HepG2 (cell line): ENCODE measurements around the gene USP36. TPM values are rescaled to one million over a fixed set of nuclear protein-coding genes. Genes with fewer than 3 reads are reported as not detected.

ENCODE experiments used
- AGO2 ChIP-seq: fragments of 200-400 bp; formaldehyde crosslinking; optimal IDR thresholded peaks from 2 replicates; pipeline ENCODE3; 2017; ENCODE audit warnings: mild to moderate bottlenecking, low read depth, low read length, moderate library complexity
- GABPB1 ChIP-seq: IDR thresholded peaks from 2 replicates; pipeline ENCODE4 v1.6.1; 2016; ENCODE audit warnings: mild to moderate bottlenecking, missing genetic modification reagents, moderate library complexity, missing compliant biosample characterization
- GATAD2A ChIP-seq: IDR thresholded peaks from 2 replicates; pipeline ENCODE4 v1.6.1; 2016
- HNRNPL ChIP-seq: fragments of 200-400 bp; formaldehyde crosslinking; IDR thresholded peaks from 2 replicates; pipeline ENCODE4 v1.6.1; 2017; ENCODE audit warnings: mild to moderate bottlenecking, low read depth, low read length
- HNRNPLL ChIP-seq: fragments of 200-400 bp; formaldehyde crosslinking; IDR thresholded peaks from 2 replicates; pipeline ENCODE4 v1.6.1; 2017; ENCODE audit warnings: mild to moderate bottlenecking, low read depth, low read length; ENCODE audit not compliant: poor library complexity, severe bottlenecking
- NCOA1 ChIP-seq: sonication (generic); formaldehyde crosslinking; IDR thresholded peaks from 2 replicates; pipeline ENCODE4 v1.9.0; 2021; ENCODE audit warnings: missing genetic modification reagents
- NPAS2 ChIP-seq: sonication (generic); formaldehyde crosslinking; IDR thresholded peaks from 2 replicates; pipeline ENCODE4 v1.8.0; 2022; ENCODE audit warnings: mild to moderate bottlenecking, missing genetic modification reagents, borderline replicate concordance
- PAF1 ChIP-seq: IDR thresholded peaks from 2 replicates; pipeline ENCODE4 v1.6.1; 2016; ENCODE audit warnings: missing genetic modification reagents, missing compliant biosample characterization
- PHF20 ChIP-seq: sonication (generic); formaldehyde crosslinking; IDR thresholded peaks from 2 replicates; pipeline ENCODE4 v1.5.0; 2020; ENCODE audit warnings: mild to moderate bottlenecking, missing genetic modification reagents
- YEATS4 ChIP-seq: sonication (generic); formaldehyde crosslinking; IDR thresholded peaks from 2 replicates; pipeline ENCODE4 v1.4.0; 2020; ENCODE audit warnings: missing genetic modification reagents, borderline replicate concordance
- ZBTB38 ChIP-seq: sonication (generic); formaldehyde crosslinking; IDR thresholded peaks from 2 replicates; pipeline ENCODE4 v1.5.1; 2020; ENCODE audit warnings: mild to moderate bottlenecking, missing genetic modification reagents
- ZNF234 ChIP-seq: sonication (generic); formaldehyde crosslinking; conservative IDR thresholded peaks from 2 replicates; pipeline ENCODE4 v1.5.1; 2020; ENCODE audit warnings: mild to moderate bottlenecking, missing genetic modification reagents
- ZNF33B ChIP-seq: sonication (generic); formaldehyde crosslinking; IDR thresholded peaks from 2 replicates; pipeline ENCODE4 v1.5.1; 2020; ENCODE audit warnings: mild to moderate bottlenecking, missing genetic modification reagents
- ZNF781 ChIP-seq: sonication (generic); formaldehyde crosslinking; IDR thresholded peaks from 2 replicates; pipeline ENCODE4 v1.5.1; 2020; ENCODE audit warnings: borderline replicate concordance, mild to moderate bottlenecking, missing genetic modification reagents; ENCODE audit errors: not compliant biosample characterization
- ZSCAN20 ChIP-seq: sonication (generic); formaldehyde crosslinking; IDR thresholded peaks from 2 replicates; pipeline ENCODE4 v1.4.0; 2020; ENCODE audit warnings: missing genetic modification reagents, mild to moderate bottlenecking, borderline replicate concordance
- polyA plus RNA-seq, 8 experiments: library from polyadenylated mRNA; depleted of rRNA in 3 of 8; stranded (reverse) in 7 of 8; unstranded in 1 of 8; fragments of >200 nt; fragmentation: Illumina TruSeq in 4 of 8; extraction: Trizol in 4 of 8; gene quantifications; 2 replicates each; pipeline versions ENCODE4 v1.2.1 to v1.2.3, GENCODE V29; 2011 to 2016; ENCODE audit warnings: low read depth in 4 of 8, missing spikeins in 1 of 8, mixed read lengths in 1 of 8; ENCODE audit not compliant: insufficient read depth in 1 of 8
- total RNA-seq, 5 experiments: library from RNA; depleted of rRNA; stranded (reverse); fragments of >200 nt; fragmentation: Illumina TruSeq; extraction: Trizol; gene quantifications; 2 replicates each; pipeline ENCODE4 v1.2.3, GENCODE V29; 2016; ENCODE audit warnings: low read depth in 1 of 5
- TF ChIP-seq, protein P1 (sequence below), 2 experiments: sonication (generic) in 1 of 2; formaldehyde crosslinking in 1 of 2; IDR thresholded peaks; 2 replicates each; pipeline versions ENCODE4 v1.6.1 to v1.9.0; 2014 to 2022; ENCODE audit warnings: antibody characterized with exemption in 1 of 2, borderline replicate concordance in 1 of 2, inconsistent platforms in 1 of 2, low read depth in 1 of 2, missing genetic modification reagents in 1 of 2
- TF ChIP-seq, protein P2 (sequence below): IDR thresholded peaks from 2 replicates; pipeline ENCODE4 v1.6.1; 2016; ENCODE audit warnings: missing compliant biosample characterization, missing genetic modification reagents, borderline replicate concordance
- TF ChIP-seq, protein P3 (sequence below), 2 experiments: sonication (generic) in 1 of 2; formaldehyde crosslinking in 1 of 2; IDR thresholded peaks; 2 replicates each; pipeline versions ENCODE4 v1.5.1 to v1.6.1; 2011 to 2020; ENCODE audit warnings: borderline replicate concordance in 1 of 2, low read depth in 1 of 2, low read length in 1 of 2, mild to moderate bottlenecking in 1 of 2, missing genetic modification reagents in 1 of 2, moderate library complexity in 1 of 2
- TF ChIP-seq, protein P4 (sequence below): sonication (generic); formaldehyde crosslinking; IDR thresholded peaks from 2 replicates; pipeline ENCODE4 v1.4.0; 2020; ENCODE audit warnings: low read depth, mild to moderate bottlenecking, missing genetic modification reagents

Gene USP36
- total and polyA plus RNA-seq, 2 of the 13 experiments (the other 11 are each of a cell fraction or from before 2014, with no cell fraction given), result 29.6 to 45.9 TPM

DNA sequence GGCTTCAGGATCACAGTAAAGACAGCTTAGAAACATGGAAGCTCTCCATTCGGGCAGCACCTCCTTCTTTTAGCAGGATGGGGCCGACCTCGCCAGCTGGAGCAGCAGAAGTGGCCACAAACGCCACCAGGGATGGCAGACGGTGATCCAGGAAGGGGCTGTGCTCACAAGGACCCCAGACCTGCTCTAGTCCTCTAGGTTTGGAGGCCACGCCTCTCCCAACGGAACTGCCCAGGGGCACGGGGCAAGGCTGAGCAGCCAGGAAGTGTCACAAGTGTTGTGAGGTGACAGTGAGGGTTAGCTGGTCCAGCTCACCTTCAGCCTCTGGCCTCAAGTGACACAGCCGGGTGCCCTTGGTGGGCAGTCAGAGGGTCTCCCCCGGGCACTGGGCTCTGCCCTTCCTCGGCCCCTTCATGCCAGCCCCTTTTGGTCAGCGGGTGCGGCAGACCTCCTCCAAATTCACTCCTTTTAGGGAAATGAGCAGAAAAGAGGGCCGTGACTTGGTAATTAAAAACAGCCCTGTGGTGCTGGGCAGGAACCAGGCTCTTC is 42.0 kb upstream of the USP36 start (continued):
- TF ChIP-seq, protein P1, sequence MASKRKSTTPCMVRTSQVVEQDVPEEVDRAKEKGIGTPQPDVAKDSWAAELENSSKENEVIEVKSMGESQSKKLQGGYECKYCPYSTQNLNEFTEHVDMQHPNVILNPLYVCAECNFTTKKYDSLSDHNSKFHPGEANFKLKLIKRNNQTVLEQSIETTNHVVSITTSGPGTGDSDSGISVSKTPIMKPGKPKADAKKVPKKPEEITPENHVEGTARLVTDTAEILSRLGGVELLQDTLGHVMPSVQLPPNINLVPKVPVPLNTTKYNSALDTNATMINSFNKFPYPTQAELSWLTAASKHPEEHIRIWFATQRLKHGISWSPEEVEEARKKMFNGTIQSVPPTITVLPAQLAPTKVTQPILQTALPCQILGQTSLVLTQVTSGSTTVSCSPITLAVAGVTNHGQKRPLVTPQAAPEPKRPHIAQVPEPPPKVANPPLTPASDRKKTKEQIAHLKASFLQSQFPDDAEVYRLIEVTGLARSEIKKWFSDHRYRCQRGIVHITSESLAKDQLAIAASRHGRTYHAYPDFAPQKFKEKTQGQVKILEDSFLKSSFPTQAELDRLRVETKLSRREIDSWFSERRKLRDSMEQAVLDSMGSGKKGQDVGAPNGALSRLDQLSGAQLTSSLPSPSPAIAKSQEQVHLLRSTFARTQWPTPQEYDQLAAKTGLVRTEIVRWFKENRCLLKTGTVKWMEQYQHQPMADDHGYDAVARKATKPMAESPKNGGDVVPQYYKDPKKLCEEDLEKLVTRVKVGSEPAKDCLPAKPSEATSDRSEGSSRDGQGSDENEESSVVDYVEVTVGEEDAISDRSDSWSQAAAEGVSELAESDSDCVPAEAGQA (IDR thresholded peaks at IDR 0.05; ENCODE audit: low read depth), result no peak
- TF ChIP-seq, protein P1 (CRISPR knock-in tag; IDR thresholded peaks at IDR 0.05; ENCODE audit: borderline replicate concordance), result no peak
- TF ChIP-seq, protein P2, sequence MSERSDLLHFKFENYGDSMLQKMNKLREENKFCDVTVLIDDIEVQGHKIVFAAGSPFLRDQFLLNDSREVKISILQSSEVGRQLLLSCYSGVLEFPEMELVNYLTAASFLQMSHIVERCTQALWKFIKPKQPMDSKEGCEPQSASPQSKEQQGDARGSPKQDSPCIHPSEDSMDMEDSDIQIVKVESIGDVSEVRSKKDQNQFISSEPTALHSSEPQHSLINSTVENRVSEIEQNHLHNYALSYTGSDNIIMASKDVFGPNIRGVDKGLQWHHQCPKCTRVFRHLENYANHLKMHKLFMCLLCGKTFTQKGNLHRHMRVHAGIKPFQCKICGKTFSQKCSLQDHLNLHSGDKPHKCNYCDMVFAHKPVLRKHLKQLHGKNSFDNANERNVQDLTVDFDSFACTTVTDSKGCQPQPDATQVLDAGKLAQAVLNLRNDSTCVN, result 0 out of 2 replicates have a peak, but pooled peaks have one; percentile 5
- TF ChIP-seq GATAD2A (CRISPR knock-in tag) (no peak), NCOA1 (CRISPR knock-in tag) (no peak), NPAS2 (CRISPR knock-in tag) (no peak), GABPB1 (no peak), HNRNPLL (peak; percentile 4), AGO2 (no peak), HNRNPL (0 out of 2 replicates have a peak, but pooled peaks have one; percentile 54), ZNF781 (CRISPR knock-in tag) (no peak), PAF1 (no peak), ZNF234 (CRISPR knock-in tag) (no peak), ZBTB38 (CRISPR knock-in tag) (0 out of 2 replicates have a peak, but pooled peaks have one; percentile 62), YEATS4 (CRISPR knock-in tag) (no peak), PHF20 (peak; percentile 10; the same call in 1 of the 2 replicates), ZNF33B (no peak), ZSCAN20 (CRISPR knock-in tag) (no peak)
- TF ChIP-seq, protein P3, sequence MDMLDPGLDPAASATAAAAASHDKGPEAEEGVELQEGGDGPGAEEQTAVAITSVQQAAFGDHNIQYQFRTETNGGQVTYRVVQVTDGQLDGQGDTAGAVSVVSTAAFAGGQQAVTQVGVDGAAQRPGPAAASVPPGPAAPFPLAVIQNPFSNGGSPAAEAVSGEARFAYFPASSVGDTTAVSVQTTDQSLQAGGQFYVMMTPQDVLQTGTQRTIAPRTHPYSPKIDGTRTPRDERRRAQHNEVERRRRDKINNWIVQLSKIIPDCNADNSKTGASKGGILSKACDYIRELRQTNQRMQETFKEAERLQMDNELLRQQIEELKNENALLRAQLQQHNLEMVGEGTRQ (IDR thresholded peaks at IDR 0.05; ENCODE audit: low read depth, low read length), result no peak
- TF ChIP-seq, protein P3 (CRISPR knock-in tag; IDR thresholded peaks at IDR 0.05; ENCODE audit: borderline replicate concordance), result no peak
- TF ChIP-seq, protein P4, sequence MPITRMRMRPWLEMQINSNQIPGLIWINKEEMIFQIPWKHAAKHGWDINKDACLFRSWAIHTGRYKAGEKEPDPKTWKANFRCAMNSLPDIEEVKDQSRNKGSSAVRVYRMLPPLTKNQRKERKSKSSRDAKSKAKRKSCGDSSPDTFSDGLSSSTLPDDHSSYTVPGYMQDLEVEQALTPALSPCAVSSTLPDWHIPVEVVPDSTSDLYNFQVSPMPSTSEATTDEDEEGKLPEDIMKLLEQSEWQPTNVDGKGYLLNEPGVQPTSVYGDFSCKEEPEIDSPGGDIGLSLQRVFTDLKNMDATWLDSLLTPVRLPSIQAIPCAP, result no peak
